ENCODE measurements around the gene ASXL3.

DNA sequence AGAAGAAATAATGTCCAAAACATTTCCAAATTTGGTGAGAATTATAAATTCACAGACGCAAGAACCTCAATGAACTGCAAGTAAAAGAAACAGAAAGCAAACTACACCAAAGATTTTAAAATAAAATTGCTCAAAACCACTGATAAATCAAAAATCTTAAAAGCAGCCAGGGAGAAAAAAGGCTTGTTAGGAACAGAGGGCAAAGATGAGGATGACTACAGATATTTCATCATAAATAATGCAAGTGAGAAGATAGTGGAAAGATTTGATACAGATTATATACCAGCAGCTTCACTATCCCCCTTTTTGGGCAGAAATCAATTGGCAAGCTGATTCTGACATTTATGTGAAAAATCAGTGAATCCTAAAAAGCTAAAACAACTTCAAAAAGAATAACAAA, 10.3 kb upstream of the ASXL3 start:
- TF ChIP-seq SIN3A (IDR thresholded peaks at IDR 0.05; ENCODE audit: borderline replicate concordance, insufficient read depth, low read length) (no peak), POLR2AphosphoS5 (IDR thresholded peaks at IDR 0.05; ENCODE audit: low read depth, low read length) (no peak)

Measured in PFSK-1 (cell line).